H1 (cell line): ENCODE measurements around the gene ELAPOR2. TPM values are rescaled to one million over a fixed set of nuclear protein-coding genes. Genes with fewer than 3 reads are reported as not detected.

ENCODE experiments used
- CTCF ChIA-PET: fragments of 300-600 bp; sonication (Branson Sonifier 250); formaldehyde crosslinking; loops from one replicate; lab custom pipeline; 2021; ENCODE audit not compliant: partially characterized antibody; lab: Charles Lee
- POLR2A ChIA-PET: fragments of 300-600 bp; sonication (Branson Sonifier 250); formaldehyde crosslinking; loops from one replicate; lab custom pipeline; 2021; ENCODE audit warnings: inconsistent platforms; ENCODE audit not compliant: partially characterized antibody; lab: Charles Lee
- DNase-seq, 2 experiments: peaks; one replicate each; pipeline versions ENCODE4 v3.0.0 to v3.0.0-alpha.2; 2010 to 2022; ENCODE audit warnings: low spot score in 2 of 2, low read depth in 1 of 2, mixed read lengths in 1 of 2
- FAIRE-seq: peaks from 2 replicates; lab custom pipeline; 2011; peaks lifted over from hg19 to GRCh38; lab: Jason Lieb, UNC
- H2AFZ ChIP-seq: 2 replicates; pipeline ENCODE4 v1.8.1; 2012; ENCODE audit warnings: low read length, inconsistent platforms
- H2AK5ac ChIP-seq: 2 replicates; pipeline ENCODE4 v1.6.1; 2013; ENCODE audit warnings: low read depth, low read length
- H2BK120ac ChIP-seq: replicated peaks from 2 replicates; pipeline ENCODE3; 2013; ENCODE audit warnings: low read depth, low read length, inconsistent platforms
- H2BK12ac ChIP-seq: 2 replicates; pipeline ENCODE4 v1.6.1; 2013; ENCODE audit warnings: low read depth, low read length
- H2BK15ac ChIP-seq: 2 replicates; pipeline ENCODE4 v1.6.1; 2013; ENCODE audit warnings: low read length
- H2BK20ac ChIP-seq: 2 replicates; pipeline ENCODE4 v1.6.1; 2013; ENCODE audit warnings: low read length
- H2BK5ac ChIP-seq: 2 replicates; pipeline ENCODE4 v1.6.1; 2013; ENCODE audit warnings: low read depth, low read length
- H3K14ac ChIP-seq: 2 replicates; pipeline ENCODE4 v1.6.1; 2013; ENCODE audit warnings: inconsistent platforms; ENCODE audit not compliant: insufficient read length
- H3K18ac ChIP-seq: 2 replicates; pipeline ENCODE4 v1.6.1; 2013; ENCODE audit warnings: low read length; ENCODE audit errors: extremely low read depth
- H3K23ac ChIP-seq: 2 replicates; pipeline ENCODE4 v1.6.1; 2013; ENCODE audit warnings: inconsistent platforms; ENCODE audit not compliant: insufficient read length
- H3K23me2 ChIP-seq: 2 replicates; pipeline ENCODE4 v1.6.1; 2013; ENCODE audit warnings: low read depth, low read length
- H3K27ac ChIP-seq: 2 replicates; pipeline ENCODE4 v1.6.1; 2011; ENCODE audit warnings: low read depth, low read length, inconsistent platforms
- H3K27me3 ChIP-seq, 4 experiments: replicated peaks in 1 of 4; 1 replicate in 1 of 4; 2 replicates in 3 of 4; pipeline versions ENCODE4 v1.6.1 to v1.8.1; 2011 to 2013; ENCODE audit warnings: low read length in 3 of 4, mild to moderate bottlenecking in 3 of 4, inconsistent platforms in 2 of 4, mixed read lengths in 2 of 4, moderate library complexity in 1 of 4; ENCODE audit not compliant: control insufficient read depth in 3 of 4, insufficient read depth in 3 of 4; ENCODE audit errors: extremely low read depth in 1 of 4
- H3K36me3 ChIP-seq, 4 experiments: 2 replicates each; pipeline versions ENCODE4 v1.6.1 to v1.8.1; 2011 to 2013; ENCODE audit warnings: mild to moderate bottlenecking in 4 of 4, low read length in 3 of 4, moderate library complexity in 2 of 4, control low read depth in 1 of 4, inconsistent platforms in 1 of 4; ENCODE audit not compliant: insufficient read depth in 4 of 4, control insufficient read depth in 2 of 4
- H3K4ac ChIP-seq: replicated peaks from 2 replicates; pipeline ENCODE3; 2013; ENCODE audit warnings: low read length, low read depth, mixed read lengths, inconsistent platforms; ENCODE audit not compliant: insufficient read length
- H3K4me1 ChIP-seq, 4 experiments: replicated peaks in 1 of 4; 1 replicate in 1 of 4; 2 replicates in 3 of 4; pipeline versions ENCODE4 v1.6.1 to v1.8.1; 2011 to 2013; ENCODE audit warnings: low read length in 3 of 4, inconsistent platforms in 2 of 4, mixed read lengths in 1 of 4; ENCODE audit not compliant: insufficient read depth in 4 of 4, control insufficient read depth in 3 of 4
- H3K4me2 ChIP-seq, 2 experiments: 2 replicates each; pipeline versions ENCODE4 v1.6.1 to v1.8.1; 2011 to 2013; ENCODE audit warnings: low read depth in 2 of 2, low read length in 2 of 2, control low read depth in 1 of 2, inconsistent platforms in 1 of 2, mild to moderate bottlenecking in 1 of 2; ENCODE audit not compliant: insufficient read depth in 1 of 2
- H3K4me3 ChIP-seq, 4 experiments: fragments of 200-600, 300-600 bp in 1 of 4; sonication (generic), shearing (Covaris generic), sonication (Bioruptor Twin) in 1 of 4; 2 replicates each; pipeline versions ENCODE4 v1.5.1 to v1.8.1; 2011 to 2016; ENCODE audit warnings: low read length in 4 of 4, low read depth in 3 of 4, control low read depth in 2 of 4, inconsistent platforms in 2 of 4, mild to moderate bottlenecking in 2 of 4, mixed read lengths in 1 of 4, moderate library complexity in 1 of 4; ENCODE audit not compliant: insufficient read depth in 2 of 4; ENCODE audit errors: extremely low read depth in 1 of 4
- H3K56ac ChIP-seq: replicated peaks from 2 replicates; pipeline ENCODE3; 2013; ENCODE audit warnings: low read depth, mild to moderate bottlenecking, mixed read lengths, low read length, inconsistent platforms; ENCODE audit not compliant: insufficient read length
- H3K79me1 ChIP-seq: 2 replicates; pipeline ENCODE4 v1.6.1; 2013; ENCODE audit warnings: low read depth, low read length, control low read depth
- H3K79me2 ChIP-seq, 2 experiments: 2 replicates each; pipeline versions ENCODE4 v1.6.1 to v1.8.1; 2012 to 2013; ENCODE audit warnings: low read length in 2 of 2, mild to moderate bottlenecking in 2 of 2, inconsistent platforms in 1 of 2; ENCODE audit not compliant: insufficient read depth in 2 of 2, control insufficient read depth in 1 of 2
- H3K9ac ChIP-seq, 4 experiments: replicated peaks in 1 of 4; 1 replicate in 1 of 4; 2 replicates in 3 of 4; pipeline versions ENCODE4 v1.6.1 to v1.8.1; 2011 to 2013; ENCODE audit warnings: low read depth in 3 of 4, low read length in 3 of 4, control low read depth in 2 of 4, mild to moderate bottlenecking in 2 of 4, moderate library complexity in 2 of 4, inconsistent platforms in 1 of 4; ENCODE audit errors: extremely low read depth in 1 of 4
- H3K9me3 ChIP-seq, 2 experiments: 2 replicates each; pipeline versions ENCODE4 v1.6.1 to v1.8.1; 2012 to 2013; ENCODE audit warnings: mild to moderate bottlenecking in 2 of 2, moderate library complexity in 2 of 2, control low read depth in 1 of 2, inconsistent platforms in 1 of 2, low read depth in 1 of 2, low read length in 1 of 2, mixed read lengths in 1 of 2; ENCODE audit not compliant: insufficient read depth in 2 of 2
- H4K20me1 ChIP-seq, 2 experiments: replicated peaks in 1 of 2; 2 replicates each; pipeline versions ENCODE3 to v1.8.1; 2011 to 2013; ENCODE audit warnings: inconsistent platforms in 2 of 2, low read length in 2 of 2, mild to moderate bottlenecking in 1 of 2; ENCODE audit not compliant: insufficient read depth in 2 of 2, control insufficient read depth in 1 of 2
- H4K5ac ChIP-seq: 2 replicates; pipeline ENCODE4 v1.6.1; 2013; ENCODE audit warnings: low read length, low read depth, mixed read lengths, inconsistent platforms; ENCODE audit not compliant: insufficient read length
- H4K8ac ChIP-seq: 2 replicates; pipeline ENCODE4 v1.8.0; 2013; ENCODE audit warnings: mild to moderate bottlenecking, moderate library complexity, low read length, inconsistent platforms; ENCODE audit not compliant: insufficient read depth; ENCODE audit errors: extremely low read depth
- H4K91ac ChIP-seq: replicated peaks from 2 replicates; pipeline ENCODE3; 2013; ENCODE audit warnings: low read length, mixed read lengths, inconsistent platforms; ENCODE audit not compliant: insufficient read length
- NANOG ChIP-seq: IDR thresholded peaks from 2 replicates; pipeline ENCODE4 v1.6.1; 2011; ENCODE audit warnings: low read length, low read depth, mild to moderate bottlenecking, inconsistent platforms; ENCODE audit not compliant: insufficient read depth, poor library complexity, severe bottlenecking
- TEAD4 ChIP-seq: IDR thresholded peaks from 2 replicates; pipeline ENCODE4 v1.6.1; 2012; ENCODE audit warnings: low read depth, low read length, inconsistent platforms, mixed read lengths
- WGBS, 2 experiments: shearing (Covaris generic) in 1 of 2; methylation state at CpG; one replicate each; pipeline versions ENCODE4 v1.1.6 to v1.1.7; 2013 to 2015; ENCODE audit warnings: low lambda C conversion rate in 2 of 2, mixed read lengths in 2 of 2, inconsistent platforms in 1 of 2, low coverage in 1 of 2, missing lambda C conversion rate in 1 of 2; ENCODE audit not compliant: insufficient replicate concordance in 2 of 2, insufficient coverage in 1 of 2, insufficient read length in 1 of 2; ENCODE audit errors: extremely low coverage in 1 of 2, missing lambda C conversion rate in 1 of 2; 5-methylcytosine and 5-hydroxymethylcytosine counted together
- polyA plus RNA-seq, 7 experiments: library from polyadenylated mRNA; depleted of rRNA in 3 of 7; stranded (reverse) in 5 of 7; unstranded in 2 of 7; fragments of >200 nt in 5 of 7; fragments of 200-250 nt in 2 of 7; gene quantifications; 1 replicate in 5 of 7; 2 replicates in 1 of 7; 4 replicates in 1 of 7; pipeline versions ENCODE4 v1.2.1 to v1.2.3, GENCODE V29; 2011 to 2013; ENCODE audit warnings: missing spikeins in 2 of 7, mixed read lengths in 2 of 7
- total RNA-seq: library from RNA; stranded (reverse); fragmentation: NEBNext Ultra II Directional; extraction: Animal tissue kit (Norgen Biotek cat#: 25700); gene quantifications from 2 replicates; pipeline ENCODE4 v1.2.1, GENCODE V29; 2021

ELAPOR2 gene
- total and polyA plus RNA-seq, 2 of the 8 experiments (the other 6 are each of a cell fraction or from before 2014, with no cell fraction given) = 12.9 to 32.9 TPM

DNA sequence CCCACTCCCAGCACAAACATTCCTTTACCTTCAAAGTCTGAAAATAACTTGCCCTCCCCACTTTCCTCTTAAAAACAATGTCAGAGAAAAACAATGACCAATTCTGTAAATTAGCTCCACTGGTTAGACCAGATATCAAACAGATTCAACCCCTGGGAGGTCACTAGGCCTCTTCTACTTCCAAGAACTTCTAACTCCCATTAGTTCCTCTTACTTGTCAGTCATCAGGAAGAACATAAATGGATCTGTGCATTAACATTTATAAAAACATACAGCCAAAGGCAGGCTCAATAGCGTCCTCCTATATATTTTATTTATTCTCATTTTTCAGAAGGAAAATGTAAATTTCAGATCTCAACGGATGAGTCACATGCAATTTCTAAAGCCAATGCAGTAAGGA, 2.2 kb downstream of the ELAPOR2 start:
- Histone ChIP-seq H3K23me2 (peaks cover 8% of the 10 kb centered on the region), H3K18ac (no peak overlapping the region), H2BK20ac (no peak overlapping the region), H3K79me1 (no peaks in the 10 kb centered on the region), H2BK12ac (no peak overlapping the region), H2AK5ac (no peak overlapping the region), H2BK120ac (no peak overlapping the region), H4K8ac (no peak overlapping the region), H3K27ac (no peak overlapping the region), H2BK5ac (no peak overlapping the region), H3K9me3 (no peaks in the 10 kb centered on the region), H3K4ac (no peak overlapping the region), H2AFZ (no peak overlapping the region), H3K14ac (no peak overlapping the region), H3K4me1 (peaks cover 0 to 3% (median 0%) of the 10 kb centered on the region in 4 experiments; a peak in 2 of 7 replicates), H3K56ac (no peak overlapping the region), H4K5ac (no peak overlapping the region), H3K79me2 (no peaks in the 10 kb centered on the region), H4K91ac (no peak overlapping the region), H3K36me3 (no peaks in the 10 kb centered on the region), H3K27me3 (peaks cover 0 to 5% (median 0%) of the 10 kb centered on the region in 4 experiments; a peak in 4 of 7 replicates), H3K4me3 (no peak overlapping the region), H4K20me1 (no peaks in the 10 kb centered on the region), H3K23ac (no peak overlapping the region), H3K4me2 (no peak overlapping the region), H2BK15ac (no peak overlapping the region), H3K9ac (no peak overlapping the region)
- DNase-seq (no peak), FAIRE-seq (no peak)
- 95% methylated on average over 2 of the region's 2 CpGs; no CpG with 5 or more reads in 1 of the 2 experiments for WGBS, 2 experiments
- CTCF ChIA-PET = interaction anchor here (0.7 to 4.0 kb wide), 7 partner anchors 18 to 135 kb away, joined by 3 to 34 read pairs (median 3); no protein-coding TSS in a partner anchor
- POLR2A ChIA-PET = interaction anchor here (0.6 to 1.6 kb wide), 3 partner anchors 10 to 152 kb away, joined by 3 to 6 read pairs (median 3); no protein-coding TSS in a partner anchor
- TF ChIP-seq TEAD4 = no peak
- no peak for TF ChIP-seq NANOG
